HG02938 (cell line): ENCODE results near the gene NFYA.
A peak's percentile ranks its signal among the peaks of the same experiment; 100 is the strongest.

Source experiments
- ATAC-seq: cut with Tn5 transposase; IDR thresholded peaks from one replicate; pipeline ENCODE4 v1.9.1; 2021; ENCODE audit warnings: mild to moderate bottlenecking, moderate library complexity; ENCODE audit not compliant: unreplicated experiment

The NFYA gene

GRCh38 chr6:41072836-41073202, at the start of gene NFYA:
NFYA (plus strand) TSS chr6:41072974; CDS start chr6:41079090, 6,116 bp downstream.
- peak; percentile 62 for ATAC-seq

- ATAC-seq, result no peak
Observed at GRCh38 chr6:41023114-41023513, 49.7 kb upstream of the NFYA start.

- no peak for ATAC-seq
Observed at GRCh38 chr6:41025966-41026530, 46.7 kb upstream of the NFYA start.

- no peak for ATAC-seq
Observed at GRCh38 chr6:41027241-41027640, 45.5 kb upstream of the NFYA start.

GRCh38 chr6:41027799-41028560, 44.8 kb upstream of the NFYA start:
- ATAC-seq, result peak; percentile 75

- peak; percentile 24 for ATAC-seq
Observed at GRCh38 chr6:41028561-41029412, 44.0 kb upstream of the NFYA start.

GRCh38 chr6:41032830-41033229, 39.9 kb upstream of the NFYA start:
- no peak for ATAC-seq

- no peak for ATAC-seq
Observed at GRCh38 chr6:41033776-41034175, 39.0 kb upstream of the NFYA start.

- no peak for ATAC-seq
Observed at GRCh38 chr6:41036186-41036585, 36.6 kb upstream of the NFYA start.

GRCh38 chr6:41036601-41037000, 36.2 kb upstream of the NFYA start:
- ATAC-seq, result no peak

GRCh38 chr6:41037107-41037900, 35.5 kb upstream of the NFYA start:
- no peak for ATAC-seq

- ATAC-seq, result no peak
Observed at GRCh38 chr6:41038205-41038604, 34.6 kb upstream of the NFYA start.

GRCh38 chr6:41039060-41039998, 33.4 kb upstream of the NFYA start, which contains the start of gene UNC5CL:
UNC5CL (minus strand) TSS chr6:41039221; CDS start chr6:41035074, 4,147 bp downstream.
- no peak for ATAC-seq

- no peak for ATAC-seq
Observed at GRCh38 chr6:41040101-41040939, 32.5 kb upstream of the NFYA start.

GRCh38 chr6:41040940-41041536, 31.7 kb upstream of the NFYA start:
- no peak for ATAC-seq

GRCh38 chr6:41042226-41043055, 30.3 kb upstream of the NFYA start, which contains the start of gene TSPO2:
TSPO2 (plus strand) TSS chr6:41042467; CDS start chr6:41042986, 519 bp downstream.
- ATAC-seq, result no peak

- no peak for ATAC-seq
Observed at GRCh38 chr6:41043151-41043550, 29.6 kb upstream of the NFYA start.
